Stimulated activated CD8-positive, alpha-beta memory T cell treated with anti-CD3 and anti-CD28 coated beads, Interleukin-4, amount 100 ng/mL, for 24 hours (primary cell): ENCODE data around the gene FBXW12.
A peak's percentile ranks its signal among the peaks of the same experiment; 100 is the strongest.
"Not testable (repeated sequence)": the region's sequence is repeated elsewhere in the genome, so short reads cannot be mapped to it uniquely, and the experiment has no call there.

Source experiments
- DNase-seq: peaks from one replicate; pipeline ENCODE4 v3.0.0-alpha.2; 2020; ENCODE audit warnings: low read depth

Gene FBXW12

DNA sequence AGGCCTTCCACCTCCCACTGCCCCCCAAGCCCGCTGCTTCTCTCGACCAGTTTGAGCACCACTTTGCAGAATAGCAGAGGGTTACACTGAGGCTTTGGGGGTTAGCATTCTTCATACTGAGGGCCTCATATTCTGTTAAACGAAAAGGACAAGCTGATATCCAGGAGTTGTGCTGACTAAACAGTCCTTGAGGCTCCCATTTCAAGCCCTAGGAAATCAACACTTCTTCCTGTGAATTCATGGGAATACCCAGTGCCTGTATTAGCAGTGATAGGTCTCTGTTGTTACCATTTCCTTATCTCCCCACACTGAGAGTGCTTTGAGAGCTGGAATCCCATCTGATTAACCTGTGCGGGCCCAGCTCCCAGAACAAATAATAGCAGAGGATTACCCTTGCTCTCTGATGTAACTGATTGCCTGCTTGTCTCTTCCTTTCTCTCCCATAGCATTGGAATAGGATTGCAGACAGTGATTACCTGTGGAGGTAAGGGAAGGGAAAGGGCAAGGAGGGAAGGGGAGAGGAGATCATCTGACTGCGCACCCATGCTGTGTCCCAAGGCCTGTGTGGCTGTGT, 930 bp downstream of the FBXW12 start:
- no peak for DNase-seq

DNA sequence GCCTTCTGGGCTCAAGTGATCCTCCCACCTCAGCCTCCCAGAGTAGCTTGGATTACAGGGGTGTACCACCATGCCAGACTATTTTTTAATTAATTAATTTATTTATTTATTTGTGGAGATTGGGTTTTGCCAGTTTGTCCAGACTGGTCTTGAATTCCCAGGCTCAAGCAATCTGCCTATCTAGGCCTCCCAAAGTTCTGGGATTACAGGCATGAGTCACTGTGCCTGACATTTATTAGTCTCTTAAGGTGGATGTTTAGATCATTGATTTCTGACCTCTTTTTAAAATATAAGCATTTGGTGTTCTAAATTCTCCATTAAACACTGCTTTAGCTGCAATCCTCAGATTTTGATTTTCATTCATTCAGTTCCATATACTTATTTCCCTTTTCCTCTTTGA, 15.6 kb downstream of the FBXW12 start:
- DNase-seq, result no peak

DNA sequence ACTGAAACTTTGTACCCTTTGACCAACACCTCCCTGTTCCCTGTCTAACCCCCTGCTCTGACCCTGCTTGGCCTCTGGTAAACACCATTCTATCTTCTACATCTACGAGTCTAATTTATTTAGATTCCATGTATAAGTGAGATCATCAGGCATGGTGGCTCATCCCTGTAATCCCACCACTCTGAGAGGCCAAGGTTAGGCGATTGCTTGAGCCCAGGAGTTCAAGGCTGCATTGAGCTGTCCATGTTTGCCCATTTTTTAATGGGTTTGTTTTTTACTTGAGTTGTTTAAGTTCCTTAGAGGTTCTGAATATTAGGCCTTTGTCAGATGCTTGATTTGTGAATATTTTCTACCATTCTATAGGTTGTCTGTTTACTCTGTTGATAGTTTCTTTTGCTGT, 16.9 kb downstream of the FBXW12 start:
- DNase-seq, result no peak

DNA sequence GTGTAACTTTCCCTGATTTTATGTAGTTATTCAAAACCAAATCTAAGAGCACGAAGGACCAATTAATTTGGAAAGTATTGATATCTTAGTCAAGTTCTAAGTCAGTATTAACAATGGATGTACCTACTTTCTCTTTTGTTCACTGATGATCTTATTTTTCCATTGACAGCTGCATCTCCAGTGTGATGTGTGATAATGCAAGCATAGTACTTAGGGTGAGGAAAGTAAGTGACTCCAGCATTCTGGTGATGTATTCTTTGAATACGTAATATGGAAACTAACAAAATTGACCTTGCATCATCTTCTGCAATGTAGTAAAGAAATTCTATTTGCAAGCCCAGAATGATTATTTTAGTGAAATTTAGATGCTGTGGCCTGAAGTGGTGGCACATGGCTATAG, 22.4 kb downstream of the FBXW12 start:
- no peak for DNase-seq

DNA sequence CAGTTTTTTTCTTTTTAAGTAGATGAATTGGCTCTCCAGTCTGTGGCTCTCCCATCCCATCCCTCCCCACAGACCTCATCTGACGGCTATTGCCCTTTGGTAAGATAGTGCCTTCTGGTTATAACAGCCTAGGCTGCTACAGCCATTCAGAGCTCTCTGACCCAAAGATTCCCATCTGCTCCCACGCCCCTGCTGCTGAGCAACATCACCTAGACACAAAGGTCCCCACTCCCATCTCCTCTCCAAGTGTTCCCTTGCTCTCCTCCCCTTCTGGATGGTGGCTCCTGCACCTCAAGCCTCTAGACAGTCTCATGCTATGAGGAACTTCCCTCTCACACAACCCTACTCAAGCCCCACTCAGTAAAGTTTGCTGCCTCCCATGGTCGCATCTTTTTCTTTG, 23.7 kb downstream of the FBXW12 start:
- no peak for DNase-seq

DNA sequence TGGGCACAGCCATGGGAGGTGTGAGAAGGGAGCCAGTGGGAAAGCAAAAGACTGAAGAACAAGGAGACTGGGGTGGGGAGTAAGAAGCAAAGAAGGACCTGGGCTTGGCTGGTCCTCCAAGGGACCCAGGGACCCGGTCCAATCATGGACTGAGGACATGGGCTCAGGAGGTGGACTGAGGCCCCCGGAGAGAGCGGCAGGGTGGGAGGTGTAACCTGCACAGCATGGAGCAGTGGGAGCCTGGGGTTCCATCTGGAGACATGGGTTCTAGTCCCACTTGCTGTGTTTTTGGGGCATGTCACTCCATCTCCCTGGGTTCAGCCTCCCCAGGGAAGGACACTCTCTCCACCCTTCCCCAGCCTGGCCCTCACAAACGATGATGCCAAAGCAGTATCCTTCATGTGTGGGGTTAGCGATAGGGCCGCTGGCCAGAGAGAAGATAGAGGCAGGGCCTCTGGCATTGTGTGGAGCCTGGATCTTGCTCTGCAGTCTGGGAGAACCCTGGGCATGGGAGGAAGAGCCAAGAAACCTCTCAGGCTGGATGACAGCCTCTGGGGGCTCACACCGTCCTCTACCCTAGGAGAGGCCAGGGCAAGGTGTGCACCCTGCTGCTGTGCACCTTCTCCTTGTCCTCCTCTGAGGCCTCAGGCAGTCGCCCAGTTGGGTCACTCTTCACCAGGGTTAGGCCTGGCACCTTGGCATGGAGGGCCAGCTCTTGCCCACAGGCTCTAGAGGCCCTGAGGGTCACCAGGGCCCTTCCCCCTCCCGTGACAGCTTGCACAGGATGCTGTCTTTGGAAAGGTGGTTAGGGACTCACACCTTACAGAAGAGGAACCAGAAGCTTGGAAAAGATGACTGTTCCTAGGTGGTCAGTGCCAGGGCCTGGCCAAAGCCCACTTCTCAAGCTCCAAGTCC, 26.0 kb downstream of the FBXW12 start:
- no peak for DNase-seq

DNA sequence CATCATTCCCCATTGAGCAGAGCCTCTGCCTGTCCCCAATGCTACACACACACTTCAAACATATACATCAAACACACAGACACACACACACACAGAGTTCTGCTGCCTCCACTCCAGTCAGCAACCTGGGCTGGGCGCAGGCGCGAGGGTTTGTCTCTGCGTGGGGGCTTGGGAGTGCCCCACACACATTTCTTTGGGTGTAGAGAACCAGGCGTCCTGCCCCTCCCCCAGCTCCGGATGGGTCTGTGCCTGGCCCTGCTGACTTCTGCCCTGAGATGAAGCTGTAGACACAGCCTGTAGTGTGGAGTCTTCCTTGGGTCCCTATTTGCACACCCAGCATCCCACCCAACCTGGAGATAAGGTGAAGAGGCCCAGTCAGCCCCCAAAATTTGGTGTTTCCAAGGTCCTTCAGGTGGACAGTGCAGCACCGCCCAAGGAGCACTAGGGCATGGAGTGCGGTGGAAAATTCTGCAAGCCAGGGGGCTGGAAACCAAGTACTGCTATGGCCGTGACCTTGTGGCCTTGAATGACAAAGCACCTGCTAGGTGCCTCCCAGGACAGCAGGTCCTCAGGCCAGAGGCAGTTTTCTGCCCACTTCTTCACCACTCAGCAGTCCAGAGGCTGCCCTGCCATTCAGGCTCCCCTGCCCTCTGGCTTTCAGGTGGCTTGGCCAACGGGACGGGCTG, 26.8 kb downstream of the FBXW12 start:
- DNase-seq, result no peak

DNA sequence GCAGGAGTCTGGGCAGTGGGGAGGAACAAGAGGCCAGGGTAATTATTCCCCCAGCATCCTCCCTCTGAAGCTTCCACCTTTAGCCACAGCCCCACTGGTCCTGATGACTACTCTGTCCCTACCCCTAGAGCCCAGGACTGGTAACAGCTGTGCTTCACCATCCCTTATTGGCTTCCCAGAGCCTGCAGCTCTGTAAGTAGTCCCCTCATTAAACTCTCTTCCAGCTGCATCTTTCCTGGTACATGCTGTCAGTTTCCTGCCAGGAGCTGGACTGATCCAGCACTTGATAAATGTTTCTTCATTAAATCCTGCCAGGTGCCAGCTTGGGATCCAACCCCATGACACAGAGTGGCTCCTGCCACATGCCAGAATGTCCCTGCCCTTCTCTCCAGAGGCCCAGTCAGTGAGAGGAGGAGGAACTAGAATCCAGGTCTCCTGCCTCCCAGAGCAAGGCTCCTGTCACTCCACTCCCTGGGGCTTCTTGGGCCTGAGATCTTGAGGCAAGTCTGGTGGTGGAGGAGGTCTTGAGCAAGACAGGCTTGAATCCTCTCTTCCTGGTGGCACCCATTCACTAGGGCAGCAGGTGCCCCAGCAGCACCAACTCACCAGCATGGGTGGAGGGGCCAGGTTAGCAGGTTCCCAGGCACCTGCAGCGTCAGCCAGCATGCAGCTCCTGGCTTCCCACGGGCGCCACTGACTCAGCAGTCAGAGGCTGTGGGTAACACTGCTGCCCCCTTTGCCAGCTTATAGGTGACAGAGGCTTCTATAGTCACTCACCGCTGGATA, 27.6 kb downstream of the FBXW12 start:
- no peak for DNase-seq

DNA sequence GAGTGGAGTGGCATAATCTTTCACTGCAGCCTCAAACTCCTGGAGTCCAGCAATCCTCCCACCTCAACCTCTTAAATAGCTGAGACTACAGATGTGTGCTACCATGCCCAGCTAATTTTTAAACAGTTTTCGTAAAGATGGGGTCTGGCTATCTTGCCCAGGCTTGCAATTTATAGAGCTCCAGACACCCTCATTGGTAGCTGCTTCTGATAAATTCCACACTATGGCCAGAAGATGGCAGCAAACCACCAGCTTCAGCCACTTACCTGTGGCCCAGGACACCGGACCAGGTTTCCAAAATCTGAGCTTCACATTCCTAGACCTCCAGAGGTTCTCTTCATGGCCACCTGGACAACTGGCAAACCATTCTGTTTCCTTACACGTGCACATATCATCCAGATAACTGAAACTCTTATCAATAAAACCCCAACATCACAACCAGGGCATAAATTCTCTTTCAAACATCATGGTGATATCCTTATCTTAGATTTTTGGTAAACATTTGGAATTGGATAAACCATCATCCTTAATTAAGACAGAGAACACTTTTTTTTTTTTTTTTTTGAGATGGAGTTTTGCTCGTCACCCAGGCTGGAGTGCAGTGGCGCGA, 28.9 kb downstream of the FBXW12 start:
- DNase-seq, result peak; percentile 26

DNA sequence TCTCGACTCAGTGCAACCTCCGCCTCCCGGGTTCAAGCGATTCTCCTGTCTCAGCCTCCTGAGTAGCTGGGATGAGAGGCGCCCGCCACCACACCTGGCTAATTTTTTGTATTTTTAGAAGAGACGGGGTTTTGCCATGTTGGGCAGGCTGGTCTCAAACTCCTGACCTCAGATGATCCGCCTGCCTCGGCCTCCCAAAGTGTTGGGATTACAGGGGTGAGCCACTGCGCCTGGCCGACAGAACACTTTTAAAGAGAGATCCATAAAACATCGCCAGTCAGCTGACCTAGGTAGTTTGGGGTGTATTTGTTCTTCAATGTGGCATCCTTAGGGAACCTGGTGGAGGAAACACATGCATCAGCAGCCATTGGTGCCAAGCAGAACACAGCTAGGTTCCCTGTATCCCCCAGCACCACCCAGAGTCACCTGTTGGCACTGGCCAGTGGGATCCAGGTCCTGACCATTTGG, 29.4 kb downstream of the FBXW12 start:
- not testable (repeated sequence) for DNase-seq

DNA sequence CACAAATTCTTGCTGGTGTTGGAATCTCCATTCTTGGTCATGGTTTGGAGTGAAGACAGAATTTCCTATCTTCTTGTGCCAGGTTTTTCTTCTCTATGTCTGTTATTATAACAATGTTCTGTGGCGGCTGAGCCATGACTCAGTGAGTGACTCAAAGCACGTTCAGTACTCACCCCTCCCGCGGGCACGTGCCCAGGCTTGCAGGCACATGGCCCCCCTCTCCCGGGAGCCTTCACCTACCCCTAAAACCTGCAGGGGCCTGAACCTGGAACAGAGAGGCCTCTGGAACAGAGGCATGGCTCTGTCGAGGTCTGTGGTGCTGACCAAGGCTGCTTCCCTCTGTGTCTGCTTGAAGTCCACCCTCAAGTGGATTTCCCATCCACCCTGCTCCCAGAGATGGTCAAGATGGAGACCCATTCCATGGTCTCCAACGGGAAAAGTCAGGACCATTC, 30.3 kb downstream of the FBXW12 start:
- DNase-seq, result no peak

DNA sequence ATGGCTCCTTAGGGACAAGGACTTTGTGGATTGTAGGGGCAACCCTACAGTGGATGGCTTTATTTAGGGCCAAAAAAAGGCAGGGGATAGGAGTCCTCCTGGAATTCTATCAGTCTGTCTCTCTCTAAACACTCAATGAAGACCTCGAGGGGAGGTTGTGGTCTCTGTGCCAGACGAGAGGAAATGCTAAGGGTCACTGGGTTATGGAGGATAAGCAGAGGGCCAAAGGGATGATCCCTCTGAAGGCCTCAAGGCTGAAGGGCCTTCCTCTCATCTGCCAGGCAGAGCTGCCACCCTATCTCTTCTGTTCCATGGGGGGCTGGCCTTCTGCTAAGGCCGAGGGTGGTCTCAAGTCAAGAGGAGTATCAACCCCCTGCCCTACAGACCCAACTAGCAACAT, 30.9 kb downstream of the FBXW12 start:
- no peak for DNase-seq

DNA sequence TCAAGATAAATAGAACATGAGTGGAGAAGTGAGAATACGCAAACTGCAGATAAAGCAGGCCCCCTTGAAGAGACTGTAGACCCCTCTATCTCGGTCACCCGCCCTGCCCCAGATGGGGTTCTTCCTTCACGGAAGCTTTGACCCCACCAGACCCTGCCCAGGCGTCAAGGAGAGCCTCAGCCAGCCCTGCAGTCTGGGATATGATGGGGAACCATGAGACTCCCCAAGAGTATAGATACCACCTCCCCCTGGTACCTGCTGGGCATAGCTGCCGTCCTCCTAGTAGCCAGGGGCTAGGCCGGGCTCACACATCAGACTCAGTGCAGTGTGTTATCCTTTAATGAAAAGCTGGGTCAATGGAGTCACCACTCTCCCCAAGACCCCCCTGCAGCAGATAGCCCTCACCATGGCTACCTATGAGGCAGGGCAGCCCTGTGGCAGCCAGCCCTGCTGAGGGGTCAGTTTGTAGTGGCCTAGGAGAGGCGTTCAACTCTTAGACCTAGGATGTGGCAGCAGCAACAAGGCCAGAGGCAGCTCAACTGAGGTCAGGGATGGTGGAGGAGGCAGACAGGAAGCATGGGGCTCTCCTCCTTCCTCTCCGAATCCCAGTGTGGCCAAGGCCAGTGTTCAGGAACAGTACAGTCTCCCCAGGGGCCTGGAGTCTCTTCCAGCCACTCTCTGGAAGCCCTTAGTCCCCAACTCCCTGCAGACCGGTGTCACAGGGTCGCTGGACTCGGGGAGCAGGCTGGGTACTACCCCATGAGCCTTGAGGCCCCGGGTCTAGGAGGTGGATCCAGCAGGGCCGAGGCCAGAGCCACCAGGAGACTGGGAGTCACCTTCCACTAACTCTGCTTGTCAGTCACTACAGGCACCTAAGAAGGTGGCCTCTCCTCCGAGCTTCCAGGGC, 31.8 kb downstream of the FBXW12 start:
- no peak for DNase-seq

DNA sequence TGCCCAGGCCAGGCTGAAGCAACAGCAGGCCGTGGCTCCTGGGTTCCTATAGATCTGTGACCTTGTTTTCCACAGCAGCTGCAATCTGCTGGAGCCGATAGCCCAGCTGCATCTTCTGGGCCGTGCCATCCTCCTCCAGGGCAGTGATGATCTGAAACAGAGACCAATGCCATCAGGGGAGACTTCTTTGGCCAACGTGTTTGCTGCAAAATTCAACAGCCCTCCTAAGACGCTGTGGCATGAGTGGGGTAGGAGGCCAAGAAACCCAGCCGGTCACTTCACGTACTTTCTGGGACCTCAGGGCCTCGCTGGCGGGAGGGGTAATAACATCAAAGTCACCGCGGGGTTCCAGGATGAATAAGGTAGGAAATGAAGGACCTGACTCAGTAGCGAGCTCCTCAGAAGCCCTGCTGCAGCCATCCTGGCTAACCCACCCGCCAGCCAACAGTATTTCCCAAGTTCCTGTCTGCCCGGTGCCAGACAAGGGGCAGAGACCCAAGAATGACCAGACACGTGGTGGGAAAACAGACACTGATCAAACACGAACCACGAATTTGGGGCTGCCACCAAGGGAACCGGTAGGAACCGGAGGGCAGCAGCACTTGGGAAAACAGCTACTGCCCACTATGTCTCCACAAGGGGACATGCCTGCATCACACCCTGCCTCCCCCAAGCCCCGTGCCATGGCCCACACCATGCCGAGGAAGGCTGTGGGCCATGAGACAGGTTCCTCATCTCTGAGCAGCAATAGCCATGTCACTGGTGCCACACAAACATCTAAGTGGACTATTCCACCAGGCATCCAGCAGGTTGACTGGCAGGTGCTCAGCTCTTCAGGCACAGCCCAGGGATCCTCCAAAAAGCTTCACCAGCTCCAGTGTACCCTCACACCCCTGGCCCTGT, 32.7 kb downstream of the FBXW12 start:
- no peak for DNase-seq

DNA sequence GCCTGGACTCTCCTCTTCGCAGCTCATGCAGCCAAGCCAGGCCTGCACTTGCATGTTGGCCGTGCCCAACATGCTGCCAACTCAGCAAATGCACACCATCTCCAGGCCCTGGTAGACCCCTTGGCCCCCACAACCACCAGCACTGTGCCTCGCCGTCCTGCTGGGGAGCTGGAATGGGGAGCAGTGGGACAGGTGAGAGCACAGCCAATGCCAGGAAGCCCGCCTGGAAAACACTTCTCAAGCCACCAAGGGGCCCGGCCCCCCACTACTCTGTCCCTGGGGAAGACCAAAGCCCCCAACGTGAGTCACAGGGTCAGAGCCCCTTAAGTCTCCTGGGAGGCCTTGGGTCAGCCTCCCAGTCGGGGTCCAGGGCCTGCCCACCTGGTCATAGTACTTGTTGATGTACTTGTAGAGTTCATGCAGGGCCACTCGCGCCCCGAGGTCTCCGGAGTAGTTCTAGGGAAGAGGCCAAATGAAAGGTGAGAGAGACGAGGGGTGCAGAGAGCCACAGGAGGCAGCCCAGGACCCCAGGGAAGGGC, 33.4 kb downstream of the FBXW12 start:
- DNase-seq, result no peak

DNA sequence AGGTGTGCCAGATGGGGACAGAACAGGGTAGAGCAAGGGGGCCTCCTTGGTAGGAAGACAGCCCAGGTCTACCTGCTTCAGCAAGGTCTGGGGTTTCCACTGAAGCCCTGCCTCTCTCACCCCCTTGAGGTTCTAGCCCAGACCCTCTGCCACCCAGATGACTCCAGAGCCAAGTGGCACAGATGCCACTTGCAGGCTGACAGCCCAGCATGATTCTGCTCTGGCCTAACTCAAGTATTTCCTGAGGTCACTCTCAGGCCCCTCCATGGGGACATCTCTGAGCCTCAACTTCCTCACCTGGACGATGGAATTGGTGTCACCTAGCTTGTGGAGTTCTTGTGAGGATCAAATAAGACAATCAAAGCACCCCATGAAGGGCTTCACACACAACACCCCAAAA, 34.0 kb downstream of the FBXW12 start:
- DNase-seq, result no peak

DNA sequence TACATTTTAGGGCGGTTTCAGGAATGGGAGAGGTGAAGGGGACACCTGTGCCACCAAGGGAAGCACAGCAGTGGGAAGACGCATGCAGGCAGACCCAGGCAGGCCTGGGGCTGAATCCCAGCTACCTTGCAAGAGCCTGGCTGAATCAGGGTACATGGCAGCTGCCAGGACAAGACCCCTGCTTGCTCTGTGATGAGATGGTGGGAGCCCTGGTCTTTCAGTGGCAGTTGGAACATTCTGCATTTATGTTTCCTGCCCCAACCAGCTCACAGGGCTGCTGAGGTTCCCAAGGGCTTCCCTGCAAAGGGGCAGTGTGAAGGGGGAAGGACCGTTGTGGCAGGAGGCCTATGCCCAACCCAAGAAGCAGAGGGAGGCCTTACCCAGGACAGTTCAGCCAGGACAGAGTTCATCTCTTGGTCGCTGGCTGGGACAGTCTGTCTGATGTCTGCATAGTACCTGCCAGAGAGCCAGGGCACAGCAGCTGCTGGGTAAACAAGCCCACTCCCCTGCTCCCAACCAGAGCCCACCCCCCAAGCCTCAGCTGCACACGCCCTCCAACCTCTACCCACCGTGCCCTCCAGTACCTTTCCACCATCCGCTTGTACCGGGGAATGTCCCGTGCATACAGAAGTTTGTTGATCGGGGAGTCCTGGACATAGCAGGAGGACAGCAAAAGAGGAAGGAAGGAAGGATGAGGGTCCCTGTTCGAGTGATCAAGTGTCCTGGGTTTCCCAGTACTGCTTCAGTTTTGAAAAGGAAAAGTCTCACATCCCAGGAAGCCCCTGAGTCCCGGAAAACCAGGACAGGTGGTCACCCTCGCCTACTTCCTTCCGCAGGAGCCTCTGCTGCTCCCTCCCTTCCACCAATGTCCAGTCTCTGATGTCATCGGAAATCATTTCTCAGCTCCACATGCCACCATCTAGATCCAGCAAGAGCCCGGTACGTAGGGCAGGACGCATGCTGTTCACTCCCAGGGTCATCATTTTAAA, 34.7 kb downstream of the FBXW12 start:
- DNase-seq, result no peak

DNA sequence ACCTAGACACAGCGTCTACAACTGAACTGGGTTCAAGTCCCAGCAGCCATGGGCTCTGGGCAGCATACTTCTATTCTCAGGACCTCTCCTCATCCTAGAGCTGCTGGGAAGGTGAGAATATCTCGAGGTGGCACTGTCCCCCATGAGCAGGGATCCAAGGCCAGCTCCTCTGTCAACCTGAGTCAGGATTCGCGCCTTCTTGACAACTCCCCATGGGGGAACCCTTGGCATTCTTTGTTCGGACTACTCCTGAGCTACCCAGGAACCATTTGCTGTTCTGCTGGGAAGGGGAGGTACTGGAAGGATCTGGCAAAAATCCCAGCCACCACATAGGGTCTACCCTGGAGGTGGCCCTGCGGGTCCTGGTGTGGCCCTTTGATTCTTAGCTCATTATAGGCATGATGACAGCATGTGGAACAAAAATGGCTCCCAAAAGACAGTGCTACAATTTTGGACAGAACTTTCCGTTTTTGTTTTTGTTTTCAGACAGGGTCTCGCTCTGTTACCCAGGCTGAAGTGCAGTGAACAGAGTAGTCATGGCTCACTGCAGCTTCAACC, 35.6 kb downstream of the FBXW12 start:
- DNase-seq, result no peak
